Measurements from ENCODE around the gene ZDHHC14.

The ZDHHC14 gene

GRCh38 chr6:157385482-157385881 is 4.5 kb downstream of the ZDHHC14 start:
- TF ChIP-seq ZBTB7A (IDR thresholded peaks at IDR 0.05; ENCODE audit: low read depth), result no peak
- no peak for TF ChIP-seq FOXM1 (IDR thresholded peaks at IDR 0.05; ENCODE audit: borderline replicate concordance, low read depth)
- no peak for TF ChIP-seq YY1 (IDR thresholded peaks at IDR 0.05; ENCODE audit: low read depth)
- no peak for TF ChIP-seq EGR1 (IDR thresholded peaks at IDR 0.05)
- TF ChIP-seq NFIC (IDR thresholded peaks at IDR 0.05), result no peak
- TF ChIP-seq TAF1 (IDR thresholded peaks at IDR 0.05; ENCODE audit: low read depth), result no peak
- TF ChIP-seq, protein P1, sequence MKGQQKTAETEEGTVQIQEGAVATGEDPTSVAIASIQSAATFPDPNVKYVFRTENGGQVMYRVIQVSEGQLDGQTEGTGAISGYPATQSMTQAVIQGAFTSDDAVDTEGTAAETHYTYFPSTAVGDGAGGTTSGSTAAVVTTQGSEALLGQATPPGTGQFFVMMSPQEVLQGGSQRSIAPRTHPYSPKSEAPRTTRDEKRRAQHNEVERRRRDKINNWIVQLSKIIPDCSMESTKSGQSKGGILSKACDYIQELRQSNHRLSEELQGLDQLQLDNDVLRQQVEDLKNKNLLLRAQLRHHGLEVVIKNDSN (IDR thresholded peaks at IDR 0.05), result no peak
- no peak for TF ChIP-seq CEBPB (IDR thresholded peaks at IDR 0.05)
- TF ChIP-seq EP300 (IDR thresholded peaks at IDR 0.05; ENCODE audit: borderline replicate concordance), result no peak
- no peak for TF ChIP-seq CREB1 (IDR thresholded peaks at IDR 0.05; ENCODE audit: low read depth)

DNA sequence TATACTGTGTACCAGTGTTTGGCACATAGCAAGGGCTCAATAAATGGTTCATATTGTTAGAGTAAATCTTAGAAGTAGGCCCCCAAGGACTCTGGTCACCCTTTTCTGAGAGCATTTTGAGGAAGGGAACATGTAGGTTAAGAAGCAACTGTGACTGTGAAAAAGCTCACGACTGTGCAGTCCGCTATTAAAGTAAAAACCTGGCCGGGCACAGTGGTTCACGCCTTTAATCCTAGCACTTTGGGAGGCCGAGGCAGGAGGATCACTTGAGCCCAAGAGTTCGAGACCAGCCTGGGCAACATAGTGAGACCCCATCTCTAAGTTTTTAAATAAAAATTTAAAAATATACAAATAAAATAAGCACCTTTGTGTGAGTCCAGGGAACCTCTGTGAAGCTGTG is 5.0 kb downstream of the ZDHHC14 start:
- no peak for TF ChIP-seq TEAD4 (IDR thresholded peaks at IDR 0.05)
- TF ChIP-seq YY1 (IDR thresholded peaks at IDR 0.05; ENCODE audit: low read depth), result no peak
- TF ChIP-seq FOXM1 (IDR thresholded peaks at IDR 0.05; ENCODE audit: borderline replicate concordance, low read depth), result no peak
- TF ChIP-seq, protein P1 (IDR thresholded peaks at IDR 0.05), result no peak
- TF ChIP-seq TCF12 (IDR thresholded peaks at IDR 0.05; ENCODE audit: low read depth), result no peak
- TF ChIP-seq EGR1 (IDR thresholded peaks at IDR 0.05), result no peak
- TF ChIP-seq ZBTB7A (IDR thresholded peaks at IDR 0.05; ENCODE audit: low read depth), result no peak
- TF ChIP-seq CEBPB (IDR thresholded peaks at IDR 0.05), result no peak
- TF ChIP-seq EP300 (IDR thresholded peaks at IDR 0.05; ENCODE audit: borderline replicate concordance), result no peak
- no peak for TF ChIP-seq RAD21 (IDR thresholded peaks at IDR 0.05; ENCODE audit: low read depth)
- no peak for TF ChIP-seq NFIC (IDR thresholded peaks at IDR 0.05)
- TF ChIP-seq, protein P2, sequence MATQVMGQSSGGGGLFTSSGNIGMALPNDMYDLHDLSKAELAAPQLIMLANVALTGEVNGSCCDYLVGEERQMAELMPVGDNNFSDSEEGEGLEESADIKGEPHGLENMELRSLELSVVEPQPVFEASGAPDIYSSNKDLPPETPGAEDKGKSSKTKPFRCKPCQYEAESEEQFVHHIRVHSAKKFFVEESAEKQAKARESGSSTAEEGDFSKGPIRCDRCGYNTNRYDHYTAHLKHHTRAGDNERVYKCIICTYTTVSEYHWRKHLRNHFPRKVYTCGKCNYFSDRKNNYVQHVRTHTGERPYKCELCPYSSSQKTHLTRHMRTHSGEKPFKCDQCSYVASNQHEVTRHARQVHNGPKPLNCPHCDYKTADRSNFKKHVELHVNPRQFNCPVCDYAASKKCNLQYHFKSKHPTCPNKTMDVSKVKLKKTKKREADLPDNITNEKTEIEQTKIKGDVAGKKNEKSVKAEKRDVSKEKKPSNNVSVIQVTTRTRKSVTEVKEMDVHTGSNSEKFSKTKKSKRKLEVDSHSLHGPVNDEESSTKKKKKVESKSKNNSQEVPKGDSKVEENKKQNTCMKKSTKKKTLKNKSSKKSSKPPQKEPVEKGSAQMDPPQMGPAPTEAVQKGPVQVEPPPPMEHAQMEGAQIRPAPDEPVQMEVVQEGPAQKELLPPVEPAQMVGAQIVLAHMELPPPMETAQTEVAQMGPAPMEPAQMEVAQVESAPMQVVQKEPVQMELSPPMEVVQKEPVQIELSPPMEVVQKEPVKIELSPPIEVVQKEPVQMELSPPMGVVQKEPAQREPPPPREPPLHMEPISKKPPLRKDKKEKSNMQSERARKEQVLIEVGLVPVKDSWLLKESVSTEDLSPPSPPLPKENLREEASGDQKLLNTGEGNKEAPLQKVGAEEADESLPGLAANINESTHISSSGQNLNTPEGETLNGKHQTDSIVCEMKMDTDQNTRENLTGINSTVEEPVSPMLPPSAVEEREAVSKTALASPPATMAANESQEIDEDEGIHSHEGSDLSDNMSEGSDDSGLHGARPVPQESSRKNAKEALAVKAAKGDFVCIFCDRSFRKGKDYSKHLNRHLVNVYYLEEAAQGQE (IDR thresholded peaks at IDR 0.05; ENCODE audit: low read depth), result no peak
- TF ChIP-seq CREB1 (IDR thresholded peaks at IDR 0.05; ENCODE audit: low read depth), result no peak
- TF ChIP-seq TAF1 (IDR thresholded peaks at IDR 0.05; ENCODE audit: low read depth), result no peak
- no peak for TF ChIP-seq MAX (IDR thresholded peaks at IDR 0.05)

DNA sequence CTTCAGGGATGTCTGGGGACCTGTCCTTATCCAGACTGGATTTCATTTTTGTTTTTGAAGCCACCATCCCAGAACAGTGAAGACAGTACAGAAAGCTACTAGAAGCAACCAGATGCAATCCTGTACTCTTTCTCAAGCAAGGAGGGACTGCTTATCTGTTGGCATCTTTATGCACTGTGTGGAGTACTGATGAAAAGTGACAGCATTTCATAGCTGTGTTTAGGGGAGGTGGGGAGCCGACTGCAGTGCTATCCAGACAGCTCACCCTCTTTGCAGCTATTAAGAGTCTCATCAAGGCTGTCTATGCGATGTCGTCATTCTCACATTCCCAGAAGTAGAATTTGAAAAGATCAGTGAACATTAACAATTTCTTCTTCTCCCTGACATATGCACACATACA is 5.5 kb downstream of the ZDHHC14 start:
- TF ChIP-seq TAF1 (IDR thresholded peaks at IDR 0.05; ENCODE audit: low read depth), result no peak
- no peak for TF ChIP-seq TCF12 (IDR thresholded peaks at IDR 0.05; ENCODE audit: low read depth)
- no peak for TF ChIP-seq EP300 (IDR thresholded peaks at IDR 0.05; ENCODE audit: borderline replicate concordance)
- TF ChIP-seq TEAD4 (IDR thresholded peaks at IDR 0.05), result no peak
- no peak for TF ChIP-seq NFIC (IDR thresholded peaks at IDR 0.05)
- no peak for TF ChIP-seq CEBPB (IDR thresholded peaks at IDR 0.05)
- no peak for TF ChIP-seq FOXM1 (IDR thresholded peaks at IDR 0.05; ENCODE audit: borderline replicate concordance, low read depth)
- TF ChIP-seq EGR1 (IDR thresholded peaks at IDR 0.05), result no peak
- TF ChIP-seq ZBTB7A (IDR thresholded peaks at IDR 0.05; ENCODE audit: low read depth), result no peak
- TF ChIP-seq RAD21 (IDR thresholded peaks at IDR 0.05; ENCODE audit: low read depth), result no peak
- no peak for TF ChIP-seq MAX (IDR thresholded peaks at IDR 0.05)
- no peak for TF ChIP-seq YY1 (IDR thresholded peaks at IDR 0.05; ENCODE audit: low read depth)
- no peak for TF ChIP-seq CREB1 (IDR thresholded peaks at IDR 0.05; ENCODE audit: low read depth)
- TF ChIP-seq, protein P2 (IDR thresholded peaks at IDR 0.05; ENCODE audit: low read depth), result no peak

DNA sequence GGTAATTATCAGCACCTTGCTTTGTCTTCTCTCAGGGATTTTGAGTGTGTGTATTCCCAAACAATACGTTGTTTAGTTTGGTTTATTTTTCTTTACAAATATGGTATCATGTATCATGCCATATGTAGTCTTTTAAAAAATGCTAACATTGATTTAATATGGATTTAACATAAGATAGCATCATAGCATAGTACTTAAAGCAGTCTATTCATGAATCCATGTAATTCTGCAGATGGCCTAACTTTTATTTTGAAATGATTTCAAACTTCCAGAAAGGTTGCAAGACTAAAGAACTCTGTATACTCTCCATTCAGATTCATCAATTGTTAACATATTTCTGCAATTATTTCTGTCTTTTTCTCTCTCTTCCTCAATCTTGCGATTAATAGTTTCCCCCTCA is 7.9 kb downstream of the ZDHHC14 start:
- TF ChIP-seq YY1 (IDR thresholded peaks at IDR 0.05; ENCODE audit: low read depth), result no peak
- no peak for TF ChIP-seq MAX (IDR thresholded peaks at IDR 0.05)
- no peak for TF ChIP-seq RAD21 (IDR thresholded peaks at IDR 0.05; ENCODE audit: low read depth)
- TF ChIP-seq ZBTB7A (IDR thresholded peaks at IDR 0.05; ENCODE audit: low read depth), result no peak
- TF ChIP-seq, protein P1 (IDR thresholded peaks at IDR 0.05), result no peak
- TF ChIP-seq TAF1 (IDR thresholded peaks at IDR 0.05; ENCODE audit: low read depth), result no peak
- no peak for TF ChIP-seq TCF12 (IDR thresholded peaks at IDR 0.05; ENCODE audit: low read depth)
- no peak for TF ChIP-seq CREB1 (IDR thresholded peaks at IDR 0.05; ENCODE audit: low read depth)
- TF ChIP-seq, protein P2 (IDR thresholded peaks at IDR 0.05; ENCODE audit: low read depth), result no peak
- TF ChIP-seq NFIC (IDR thresholded peaks at IDR 0.05), result no peak
- TF ChIP-seq FOXM1 (IDR thresholded peaks at IDR 0.05; ENCODE audit: borderline replicate concordance, low read depth), result no peak
- no peak for TF ChIP-seq EGR1 (IDR thresholded peaks at IDR 0.05)
- no peak for TF ChIP-seq TEAD4 (IDR thresholded peaks at IDR 0.05)
- TF ChIP-seq CEBPB (IDR thresholded peaks at IDR 0.05), result no peak
